Left renal pelvis (tissue), 4 donors: ENCODE data around the gene TMEM52. TPM values are rescaled to one million over a fixed set of nuclear protein-coding genes. Genes with fewer than 3 reads are reported as not detected.

Experiments used
- DNase-seq, 4 donors: peaks; one replicate each; pipeline ENCODE4 v3.0.0-alpha.2; 2013; ENCODE audit warnings: low read depth in 4 of 4, low spot score in 3 of 4
- polyA plus RNA-seq, 4 donors: library from polyadenylated mRNA; unstranded; fragments of 120-200 nt; gene quantifications; one replicate each; pipeline ENCODE4 v1.2.1, GENCODE V29; 2013; ENCODE audit not compliant: insufficient read length in 4 of 4

Gene TMEM52
- polyA plus RNA-seq, 4 donors, result 0.38 to 1.3 (median 1.1) TPM

- DNase-seq, result no peak
These were observed 9.4 kb upstream of the TMEM52 start for GRCh38 chr1:1928231-1929101.

DNA sequence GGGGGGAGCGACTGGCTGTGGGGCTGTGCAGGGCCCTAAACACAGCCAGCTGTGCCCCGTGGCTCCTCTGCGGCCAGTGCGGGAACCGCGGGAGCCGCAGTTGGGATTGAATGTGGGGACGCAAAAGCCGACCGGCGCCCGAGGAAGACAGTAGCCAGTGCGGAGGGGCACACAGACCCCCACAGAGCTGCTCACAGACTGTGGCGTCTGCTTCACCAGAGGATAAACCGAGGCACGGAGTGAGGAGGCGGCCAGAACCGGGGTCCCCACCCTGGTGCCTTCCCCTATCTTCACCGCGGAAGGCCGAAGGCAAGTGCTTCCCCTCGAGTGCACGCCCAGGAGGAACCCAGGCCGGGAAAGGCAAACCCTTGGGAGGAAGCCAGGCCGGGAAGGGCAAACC, 8.7 kb upstream of the TMEM52 start:
- DNase-seq, result no peak

- no peak for DNase-seq
These were observed 8.0 kb upstream of the TMEM52 start for GRCh38 chr1:1926886-1927660.

DNA sequence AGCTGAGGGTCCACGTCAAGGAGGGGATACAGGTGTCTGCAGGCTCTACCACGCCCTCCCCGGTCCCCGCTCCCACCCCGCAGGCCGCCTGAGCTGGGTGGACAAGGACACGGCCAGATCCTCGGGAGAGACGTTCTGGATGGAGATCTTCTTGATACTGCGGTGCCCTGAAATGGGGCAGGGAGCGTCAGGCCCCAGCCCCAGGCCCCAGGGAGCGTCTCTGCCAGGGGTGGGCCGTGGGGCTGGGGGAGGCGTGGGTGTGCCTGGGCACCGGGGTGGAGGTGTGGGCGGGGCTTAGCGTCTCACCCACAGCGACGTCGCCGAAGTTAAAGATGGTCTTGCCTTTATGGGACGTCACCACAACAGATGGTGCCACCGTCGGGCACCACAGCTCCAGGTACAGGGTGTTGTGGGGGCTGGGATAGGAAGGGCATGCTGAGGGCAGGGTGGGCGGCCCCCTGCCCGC, 7.3 kb upstream of the TMEM52 start:
- DNase-seq, result no peak

GRCh38 chr1:1925437-1926345, 6.6 kb upstream of the TMEM52 start:
- no peak for DNase-seq

GRCh38 chr1:1924849-1925248, 5.8 kb upstream of the TMEM52 start:
- DNase-seq, result no peak

- no peak for DNase-seq
These were observed 5.3 kb upstream of the TMEM52 start for GRCh38 chr1:1924386-1924785.

- no peak for DNase-seq
These were observed 4.1 kb upstream of the TMEM52 start for GRCh38 chr1:1922956-1923833.

GRCh38 chr1:1922702-1922955, 3.5 kb upstream of the TMEM52 start:
- no peak for DNase-seq

- no peak for DNase-seq
These were observed 3.0 kb upstream of the TMEM52 start for GRCh38 chr1:1921901-1922701.

GRCh38 chr1:1921459-1921862, 2.4 kb upstream of the TMEM52 start:
- DNase-seq, result no peak

- DNase-seq, result no peak
These were observed 1.8 kb upstream of the TMEM52 start for GRCh38 chr1:1920608-1921458.

DNA sequence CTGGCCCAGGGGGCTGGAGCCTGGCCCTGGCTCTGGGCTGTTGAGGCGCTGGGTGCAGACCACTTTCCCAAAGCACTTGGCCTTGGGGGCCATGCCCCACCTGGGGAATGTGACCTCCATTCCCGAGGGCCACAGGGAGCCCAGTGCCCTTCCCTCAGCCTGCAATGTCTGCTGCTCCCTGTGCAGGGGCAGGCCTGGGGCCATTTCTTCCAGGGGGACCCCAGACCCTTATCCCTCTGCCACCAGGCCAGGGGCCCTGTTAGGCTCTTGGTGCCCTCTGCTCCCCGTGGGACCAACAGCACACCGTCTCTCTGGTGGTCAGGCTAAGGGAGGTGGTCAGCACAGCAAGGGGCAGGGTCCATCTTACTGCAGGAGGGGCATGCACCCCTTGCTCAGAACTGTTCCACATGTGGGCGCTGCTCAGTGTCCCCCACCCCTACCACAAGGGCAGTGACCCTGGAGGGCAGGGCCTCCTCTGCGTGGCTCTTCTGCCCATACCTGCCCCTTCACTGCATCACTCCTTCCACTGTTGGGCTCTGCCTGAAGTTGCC, 1.1 kb upstream of the TMEM52 start:
- DNase-seq, result no peak

DNA sequence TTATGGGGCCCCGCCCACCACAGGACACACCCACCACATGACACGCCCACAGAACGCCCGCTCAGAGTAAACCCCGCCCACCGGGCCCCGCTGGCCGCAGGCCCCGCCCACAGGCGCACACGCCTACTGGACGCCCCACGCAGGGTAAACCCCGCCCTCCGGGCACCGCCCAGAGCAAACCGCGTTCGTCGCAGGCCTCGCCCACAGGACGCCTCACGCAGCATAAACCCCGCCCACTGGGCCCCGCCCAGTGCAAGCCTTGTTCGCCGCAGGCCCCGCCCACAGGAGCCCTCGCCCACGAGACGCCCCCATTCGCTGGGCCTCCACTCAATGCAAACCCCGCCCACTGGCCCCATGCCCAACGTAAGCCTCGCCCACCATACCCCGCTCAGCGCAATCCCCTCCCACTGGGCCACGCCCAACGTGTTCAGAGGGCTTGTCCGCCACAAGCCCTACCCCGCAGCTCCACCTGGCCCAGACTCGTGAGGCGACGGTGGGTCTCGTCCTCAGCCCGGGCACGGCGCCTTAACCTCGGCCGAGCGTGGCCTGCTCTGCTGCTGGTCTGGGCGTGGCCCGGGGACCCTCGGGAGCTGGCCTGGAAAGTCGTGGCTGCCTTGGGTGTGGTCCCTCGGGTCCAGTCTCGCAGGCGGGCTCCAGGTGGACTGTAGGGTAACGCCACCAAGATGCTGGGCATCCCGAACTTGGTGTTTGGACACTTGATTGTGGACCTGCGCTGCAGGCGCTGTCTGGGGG, 401 bp upstream of the TMEM52 start:
- peak; percentile 90 to 95 (median 94) for DNase-seq

- no peak for DNase-seq
These were observed 831 bp downstream of the TMEM52 start for GRCh38 chr1:1917995-1918900.

DNA sequence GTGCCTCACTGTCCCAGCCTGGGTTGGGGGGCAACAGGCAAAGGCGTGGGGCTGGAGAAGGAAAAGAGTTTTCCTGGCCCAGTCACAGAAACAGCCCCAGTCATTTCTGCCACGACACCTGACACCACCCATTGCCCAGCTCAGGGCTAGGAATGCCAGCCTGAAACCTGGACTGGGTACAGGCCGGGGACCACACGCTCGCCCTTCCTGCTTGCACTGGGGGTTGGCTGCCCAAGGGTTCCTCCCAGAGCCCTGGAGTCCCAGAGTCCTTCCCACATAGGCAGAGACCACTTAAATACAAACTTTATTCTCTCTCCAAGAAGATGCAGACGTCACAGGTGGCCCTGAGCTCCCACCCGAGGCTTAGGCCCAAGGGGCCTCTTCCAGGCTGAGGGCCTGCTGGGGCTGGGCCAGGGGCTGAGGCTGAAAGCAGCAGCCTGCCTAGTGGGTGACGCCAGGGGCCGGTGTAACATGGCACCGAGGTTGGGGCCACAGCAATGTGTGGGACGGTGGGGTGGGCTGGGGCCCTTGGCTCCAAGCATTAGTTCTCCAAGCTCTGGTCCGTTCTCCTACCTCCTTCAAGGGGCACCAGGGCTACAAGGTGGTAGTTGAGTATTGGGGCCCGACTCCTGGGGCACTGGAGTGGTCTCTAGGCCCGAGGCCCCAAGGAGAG, 1.6 kb downstream of the TMEM52 start:
- no peak for DNase-seq
